Esophagus mucosa (tissue), 1 donor: Measurements from ENCODE around the gene HPS4. TPM values are rescaled to one million over a fixed set of nuclear protein-coding genes. Genes with fewer than 3 reads are reported as not detected.

Experiments used
- ATAC-seq: fragments of 200-7000 bp; cut with Tn5 transposase; one replicate; pipeline ENCODE4 v1.9.1; 2020
- total RNA-seq: library from RNA; stranded (reverse); gene quantifications from one replicate; pipeline ENCODE4 v1.2.4, GENCODE V29; 2023
- donor health status: DM: yes; HTN: yes; CAD: no.

Gene HPS4
- total RNA-seq, 1 donor from 2014 or later = 26.2 TPM

DNA sequence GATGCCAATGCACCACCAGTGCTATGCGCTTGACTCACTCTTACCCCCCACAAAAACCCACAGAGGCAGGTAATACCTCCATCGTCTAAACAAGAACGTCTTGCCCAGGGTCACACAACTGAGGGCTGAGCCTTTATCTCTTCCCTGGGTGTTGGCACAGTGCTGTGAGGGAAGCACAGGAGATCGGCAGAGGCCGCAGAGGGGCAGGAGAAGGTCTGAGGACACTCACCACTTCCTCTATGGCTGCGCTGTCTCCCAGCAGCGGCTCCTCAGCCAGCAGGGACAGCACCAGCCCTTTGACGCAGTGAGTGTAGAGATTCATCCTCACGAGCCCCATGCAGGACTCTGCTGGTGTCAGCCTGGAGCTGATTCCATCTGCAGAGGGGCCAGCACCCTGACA lies 19.9 kb downstream of the HPS4 start:
- no peak for ATAC-seq

DNA sequence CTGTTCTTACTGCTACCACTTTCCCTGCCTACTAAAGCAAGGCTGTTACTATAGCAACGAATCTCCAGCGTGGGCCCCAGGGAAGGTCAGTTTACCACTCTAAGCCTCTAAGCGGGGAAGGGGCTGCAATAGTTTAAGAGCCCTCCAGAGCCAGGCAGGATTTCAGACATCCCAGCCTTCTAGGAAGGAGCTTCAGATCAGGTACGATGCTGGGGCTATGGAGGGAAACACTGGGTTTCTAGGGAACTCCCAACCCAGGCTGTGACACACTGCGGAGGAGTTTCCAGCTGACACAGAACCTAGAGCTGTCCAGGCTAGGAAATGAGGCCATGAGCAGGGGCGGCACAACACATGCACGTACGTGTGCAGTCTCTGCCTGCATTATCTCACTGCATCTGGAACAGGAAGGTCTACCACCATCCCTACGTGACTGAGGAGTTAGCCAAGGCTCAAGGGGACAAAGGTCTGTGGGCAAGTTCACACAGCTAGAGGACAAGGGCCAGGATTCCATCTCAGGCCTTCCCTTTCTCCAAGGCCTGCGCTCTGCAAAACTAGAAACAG lies 20.4 kb downstream of the HPS4 start:
- no peak for ATAC-seq

DNA sequence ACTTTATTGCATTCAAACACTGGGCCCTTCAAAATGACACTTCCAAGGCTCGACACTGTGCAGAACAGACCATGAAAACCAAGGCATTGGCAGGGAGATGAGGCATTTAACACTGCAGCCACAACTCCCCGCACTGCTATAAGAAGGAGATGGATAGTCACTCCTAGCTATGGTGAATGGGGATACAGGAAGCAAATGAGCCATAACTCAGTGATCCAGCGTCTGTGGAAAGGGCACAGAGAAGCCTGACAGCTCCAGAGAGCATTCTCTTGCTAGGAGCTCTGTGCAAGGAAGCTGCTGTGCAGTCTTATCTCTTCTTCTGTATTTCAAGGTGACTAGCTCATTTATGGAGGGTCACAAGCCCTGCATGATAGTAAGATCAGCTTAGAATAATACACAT lies 20.9 kb downstream of the HPS4 start:
- no peak for ATAC-seq

DNA sequence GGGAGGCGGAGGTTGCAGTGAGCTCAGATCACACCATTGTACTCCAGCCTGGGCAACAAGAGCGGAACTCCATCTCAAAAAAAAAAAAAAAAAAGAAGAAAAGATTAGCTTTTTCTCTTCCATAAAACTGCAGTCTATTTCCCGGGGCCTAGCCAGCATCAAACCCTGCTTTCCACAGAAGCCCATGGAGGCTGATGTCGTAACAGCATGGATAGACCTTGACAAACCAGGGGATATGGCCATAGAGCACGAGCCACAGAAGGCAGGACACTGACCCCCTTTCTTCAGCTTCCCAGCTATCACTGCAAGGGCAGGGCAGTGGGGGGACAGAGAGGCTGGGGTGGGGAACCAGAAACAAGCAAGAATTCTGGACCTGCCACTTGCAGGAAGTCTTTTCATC lies 21.5 kb downstream of the HPS4 start:
- no peak for ATAC-seq

DNA sequence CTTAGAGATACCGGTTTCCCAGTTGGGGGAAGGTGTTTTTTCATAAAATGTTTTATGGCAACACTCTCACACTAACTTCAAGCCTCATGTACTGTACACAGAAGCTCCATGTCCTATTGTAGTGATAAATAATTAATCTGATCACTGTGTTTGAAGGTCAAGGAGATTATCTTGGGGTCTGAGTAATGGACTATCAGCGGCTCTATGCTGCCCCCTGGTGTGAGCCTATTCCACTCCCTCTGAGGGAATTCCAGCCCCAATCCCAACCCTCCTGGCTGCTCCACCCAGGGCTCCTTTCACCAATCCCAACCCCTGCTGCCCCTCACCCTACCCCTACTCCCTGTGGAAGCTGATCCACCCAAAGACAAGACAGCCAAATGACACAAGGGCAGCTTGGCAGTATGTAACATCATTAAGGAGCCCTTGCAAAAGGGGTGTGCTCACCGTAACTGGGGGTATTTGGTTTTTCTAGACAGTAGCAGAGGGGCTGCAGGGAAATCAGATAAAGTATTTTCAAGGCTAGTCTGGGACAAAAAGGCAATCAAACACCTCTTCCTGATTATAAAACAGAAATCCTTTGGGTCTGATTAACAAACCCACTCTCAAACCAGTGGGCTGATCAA lies 22.3 kb downstream of the HPS4 start:
- peak; percentile 59 for ATAC-seq

DNA sequence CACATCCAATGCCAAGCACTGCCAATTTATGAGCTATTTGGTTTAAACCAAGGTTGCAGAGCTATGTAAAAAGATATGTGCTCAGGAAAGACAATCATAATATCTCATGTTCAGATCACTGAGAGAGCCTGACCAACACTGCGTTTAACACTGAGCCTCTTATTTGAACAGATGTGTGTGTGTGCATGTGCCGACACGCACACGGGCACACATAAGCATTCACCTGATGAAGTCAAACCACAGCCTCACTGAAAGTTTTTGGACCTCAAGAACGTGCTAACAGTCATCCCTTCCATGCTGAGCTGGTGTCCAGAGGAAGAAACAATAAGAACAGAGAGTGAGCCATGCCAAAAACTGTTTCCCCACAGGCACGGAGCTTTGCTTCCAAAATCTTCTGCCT lies 23.4 kb downstream of the HPS4 start:
- peak; percentile 30 for ATAC-seq

DNA sequence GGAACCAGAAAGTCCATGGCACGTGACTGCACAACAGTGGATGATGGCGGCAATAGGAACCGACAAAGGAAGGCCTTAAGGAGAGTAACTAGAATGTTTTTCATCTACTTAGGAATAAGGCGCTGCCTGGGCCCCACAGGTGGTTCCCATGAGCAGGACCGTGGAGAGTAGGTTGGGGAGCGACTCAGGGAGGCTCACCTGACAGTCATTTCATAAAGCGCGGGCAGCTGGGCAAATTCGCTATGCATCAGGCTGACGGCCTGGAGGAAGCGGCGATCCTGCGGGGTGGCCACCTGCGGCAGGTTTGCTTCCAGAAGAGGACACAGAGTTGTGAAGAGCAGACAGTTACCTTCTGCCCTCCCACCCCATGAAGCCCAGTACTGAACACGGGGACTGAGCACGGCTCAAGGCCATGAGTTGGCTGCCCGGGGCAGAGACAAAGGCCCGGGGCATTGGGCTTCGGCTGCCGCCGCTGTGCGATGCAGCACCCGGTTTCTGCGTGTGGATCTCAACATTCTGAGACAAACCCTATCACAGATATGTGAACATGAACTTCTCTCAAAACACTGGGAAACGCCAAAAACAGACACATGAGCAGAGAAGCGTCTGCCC lies 25.8 kb downstream of the HPS4 start:
- no peak for ATAC-seq

DNA sequence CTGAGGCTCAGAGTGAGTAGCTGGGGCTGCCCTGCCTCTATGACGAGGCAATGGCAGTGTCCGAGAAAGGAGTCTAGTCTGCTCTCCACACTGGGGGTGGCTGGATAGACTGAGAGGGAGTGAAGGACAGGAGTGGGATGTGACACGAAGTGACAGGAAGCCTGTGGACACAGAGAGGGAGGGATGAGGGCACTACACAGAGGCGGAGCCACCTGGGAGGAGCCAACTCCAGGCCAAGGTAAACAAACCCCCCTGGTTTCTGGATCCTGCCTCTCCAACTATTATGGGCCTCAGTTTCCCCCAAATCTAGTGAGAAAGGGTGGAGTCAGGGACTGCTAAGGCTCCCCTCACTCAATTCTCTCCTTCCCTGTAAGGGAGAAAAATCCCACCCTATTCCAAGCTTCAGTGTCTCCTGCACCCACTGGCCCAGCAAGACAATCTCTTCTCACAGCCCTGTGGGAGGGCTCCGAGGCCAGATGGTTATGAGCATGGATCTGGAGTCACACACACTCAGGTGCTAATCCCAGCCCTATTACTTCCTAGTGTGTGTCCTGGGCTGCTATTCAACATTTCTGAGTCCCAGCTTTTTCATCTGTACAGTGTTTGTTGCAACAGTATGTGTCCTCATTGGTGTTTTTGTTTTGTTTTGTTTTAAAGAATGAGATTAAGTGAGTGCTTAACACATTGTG lies 29.6 kb downstream of the HPS4 start:
- ATAC-seq = peak; percentile 10

DNA sequence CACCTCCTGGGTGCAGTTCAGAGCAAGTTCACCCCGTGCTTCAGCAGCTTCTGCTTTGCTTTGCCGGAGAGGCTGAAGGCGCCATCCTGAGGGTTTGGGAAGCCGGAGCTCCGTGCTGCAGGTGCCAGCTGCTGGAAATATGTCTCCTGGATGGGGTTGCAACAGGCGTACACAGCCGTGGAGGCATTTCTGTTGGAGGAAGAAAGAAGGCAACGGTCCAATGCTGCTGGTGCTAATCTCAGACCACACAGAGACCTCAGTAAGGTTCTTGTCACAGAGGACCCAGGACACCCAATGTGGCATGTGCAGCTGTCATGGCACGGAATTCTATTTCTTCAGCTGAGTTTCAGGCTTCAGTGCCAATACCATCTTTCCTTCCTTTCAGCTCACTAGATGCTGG lies 30.4 kb downstream of the HPS4 start:
- no peak for ATAC-seq

DNA sequence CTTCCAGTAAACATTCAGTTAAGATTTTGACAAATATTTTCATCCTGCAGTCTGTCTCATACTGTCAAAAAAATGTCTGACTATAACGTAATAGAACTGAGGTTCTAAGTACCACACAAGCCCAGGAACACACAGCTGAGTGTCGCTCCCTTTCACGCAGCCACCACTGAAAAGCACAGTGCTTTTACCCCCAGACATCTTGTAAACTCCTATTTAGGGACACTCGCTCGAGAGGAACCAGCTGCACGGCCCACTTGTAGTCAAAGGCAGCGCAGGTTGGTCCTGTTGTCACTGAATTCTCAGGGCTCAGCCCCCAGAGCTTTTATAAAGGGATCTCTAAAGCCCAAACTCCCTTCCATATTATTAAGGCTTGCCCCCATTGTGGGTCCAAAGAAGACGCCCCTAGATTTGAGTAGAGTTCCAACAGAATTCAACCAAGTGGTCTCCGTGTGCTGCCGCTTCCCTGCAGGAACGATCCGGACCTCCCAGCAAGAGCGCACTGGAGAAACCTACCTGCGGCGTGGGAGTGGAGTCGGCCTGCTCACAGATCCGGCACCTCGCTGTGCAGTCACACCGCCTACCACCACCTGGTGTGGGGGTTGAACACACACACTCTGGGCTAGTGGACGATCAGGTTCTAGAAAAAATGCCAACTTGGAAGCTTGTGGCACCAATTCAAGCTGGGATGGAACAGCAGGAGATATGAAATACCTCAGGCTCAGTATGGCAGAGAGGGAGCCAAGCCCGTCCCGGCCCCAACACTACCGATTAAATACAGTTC lies 31.2 kb downstream of the HPS4 start:
- ATAC-seq = no peak

DNA sequence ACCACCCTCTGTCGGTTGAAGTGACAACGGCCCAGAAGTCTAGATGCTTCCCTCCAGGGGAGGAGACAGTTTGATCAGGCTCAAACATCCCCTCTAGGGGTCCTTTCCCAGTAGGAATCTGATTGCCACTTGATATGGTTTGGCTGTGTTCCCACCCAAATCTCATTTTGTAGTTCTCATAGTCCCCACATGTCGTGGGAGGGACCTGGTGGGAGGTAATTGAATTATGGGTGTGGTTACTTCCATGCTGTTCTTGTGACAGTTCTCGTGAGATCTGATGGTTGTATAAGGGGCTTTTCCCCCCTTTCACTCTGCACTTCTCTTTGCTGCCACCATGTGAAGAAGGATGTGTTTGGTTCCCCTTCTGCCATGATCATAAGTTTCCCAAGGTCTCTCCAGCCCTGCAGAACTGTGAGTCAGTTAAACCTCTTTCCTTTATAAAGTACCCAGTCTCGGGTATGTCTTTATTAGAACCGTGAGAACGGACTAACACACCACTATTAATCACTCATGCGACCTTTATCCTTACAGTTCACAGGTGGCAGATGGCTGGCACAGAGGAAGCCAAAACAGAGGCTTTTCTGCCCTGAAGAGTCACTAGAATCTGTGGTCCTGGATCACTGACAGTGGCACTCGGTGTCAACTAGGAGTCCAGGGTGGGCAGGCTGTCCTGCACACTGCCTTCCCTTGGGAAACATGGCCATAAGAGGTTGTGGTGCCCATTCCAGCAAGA lies 33.0 kb downstream of the HPS4 start:
- ATAC-seq = no peak

DNA sequence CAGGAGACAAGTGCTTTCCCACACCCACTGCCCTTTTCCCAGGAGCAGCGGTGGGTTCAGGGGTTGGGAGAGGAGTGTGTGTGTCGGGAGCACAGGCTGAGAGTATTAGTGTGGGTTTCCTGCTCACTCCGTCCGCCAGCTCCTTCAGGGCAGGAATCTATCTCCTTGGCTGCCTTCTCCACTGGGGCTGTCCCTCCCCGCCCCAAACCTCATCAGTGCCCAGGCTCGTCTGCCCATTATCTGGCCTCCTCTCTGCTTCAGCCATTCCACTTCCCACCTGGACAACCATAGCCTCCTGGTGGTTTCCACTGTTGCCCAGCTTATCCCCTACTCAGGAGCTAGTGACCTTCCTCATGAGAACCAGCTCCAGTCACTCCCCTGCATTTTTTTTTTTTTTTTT lies 34.6 kb downstream of the HPS4 start:
- no peak for ATAC-seq

DNA sequence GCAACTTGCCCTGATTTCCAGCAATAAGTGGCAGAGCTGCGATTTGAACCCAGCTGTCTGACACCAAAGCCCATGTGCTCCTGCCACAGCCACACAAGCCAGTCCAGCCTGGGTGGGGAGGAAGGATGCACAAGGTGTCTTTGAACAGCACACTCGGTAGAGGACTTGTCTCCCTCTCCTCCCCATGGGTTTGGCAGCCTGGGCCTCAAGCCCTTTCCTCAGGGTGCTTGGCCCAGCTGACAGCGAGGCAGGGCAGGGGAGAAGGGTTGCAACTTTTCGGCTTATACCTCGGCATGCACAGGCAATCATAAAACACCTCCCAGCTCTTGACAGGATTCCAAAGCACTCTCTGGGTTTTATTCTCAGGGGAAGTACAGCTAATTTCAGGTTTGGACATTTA lies 35.2 kb downstream of the HPS4 start:
- ATAC-seq = no peak

DNA sequence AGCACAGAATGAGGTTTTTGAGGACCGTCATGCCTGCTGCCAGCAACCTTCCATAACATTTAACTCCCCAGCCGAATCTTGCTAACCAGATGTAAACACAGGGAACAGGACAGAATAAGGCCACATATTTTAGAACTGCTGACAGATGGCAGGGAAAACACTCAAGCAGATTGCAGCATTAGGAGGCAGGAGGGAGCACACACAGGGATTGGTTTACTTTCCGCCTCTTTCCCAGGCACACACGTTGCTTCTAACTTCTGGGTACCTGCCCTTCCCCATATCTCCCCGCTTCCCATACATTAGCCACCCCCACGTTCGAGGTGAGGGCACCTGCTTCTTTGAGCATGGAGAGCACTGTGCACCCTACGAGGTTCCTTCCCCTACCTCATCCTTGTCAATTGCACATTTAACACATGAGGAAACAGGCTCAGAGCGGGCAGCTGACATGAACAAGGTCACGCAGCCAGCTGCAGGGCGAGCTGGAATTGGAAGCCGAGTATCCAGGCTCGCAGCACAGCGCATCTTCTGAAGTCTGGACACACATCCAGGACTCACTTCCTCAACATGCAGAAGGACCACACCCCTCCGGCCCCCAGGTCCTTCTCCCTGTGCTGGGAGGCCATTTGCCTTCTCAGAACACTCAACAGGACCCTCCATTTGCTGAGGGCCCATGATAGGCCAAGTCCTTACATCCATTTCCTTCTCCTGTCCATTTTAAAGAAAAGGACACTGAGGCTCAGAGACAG lies 35.8 kb downstream of the HPS4 start:
- no peak for ATAC-seq

DNA sequence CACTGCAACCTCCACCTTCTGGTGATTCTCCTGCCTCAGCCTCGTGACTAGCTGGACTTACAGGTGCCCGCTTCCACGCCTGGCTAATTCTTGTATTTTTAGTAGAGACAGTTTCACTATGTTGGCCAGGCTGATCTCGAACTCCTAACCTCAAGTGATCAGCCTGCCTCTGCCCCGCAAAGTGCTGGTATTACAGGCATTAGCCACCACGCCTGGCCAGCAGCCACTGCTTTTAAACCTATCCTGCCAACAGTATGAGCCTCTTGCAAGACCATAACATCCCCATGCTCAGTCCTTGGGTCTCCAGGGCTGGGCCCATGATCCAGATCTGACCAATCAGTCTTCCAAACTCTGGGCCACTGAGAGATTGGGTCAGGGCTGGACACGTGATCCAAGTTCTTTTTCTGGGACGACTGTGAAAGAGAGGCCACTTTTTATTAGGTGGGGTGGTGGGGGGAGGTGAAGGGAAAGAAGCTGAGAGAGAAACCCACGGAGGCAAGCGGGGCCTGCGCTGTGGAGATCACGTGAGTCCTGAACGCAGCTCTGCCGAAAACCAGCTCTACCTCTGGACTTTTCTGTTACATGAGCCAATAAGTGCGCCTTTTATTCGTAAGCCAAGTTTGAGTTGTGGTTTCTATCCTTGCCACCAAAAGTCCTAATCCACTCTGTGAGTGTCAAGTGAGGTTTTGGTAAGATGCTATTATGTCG lies 36.6 kb downstream of the HPS4 start:
- no peak for ATAC-seq

DNA sequence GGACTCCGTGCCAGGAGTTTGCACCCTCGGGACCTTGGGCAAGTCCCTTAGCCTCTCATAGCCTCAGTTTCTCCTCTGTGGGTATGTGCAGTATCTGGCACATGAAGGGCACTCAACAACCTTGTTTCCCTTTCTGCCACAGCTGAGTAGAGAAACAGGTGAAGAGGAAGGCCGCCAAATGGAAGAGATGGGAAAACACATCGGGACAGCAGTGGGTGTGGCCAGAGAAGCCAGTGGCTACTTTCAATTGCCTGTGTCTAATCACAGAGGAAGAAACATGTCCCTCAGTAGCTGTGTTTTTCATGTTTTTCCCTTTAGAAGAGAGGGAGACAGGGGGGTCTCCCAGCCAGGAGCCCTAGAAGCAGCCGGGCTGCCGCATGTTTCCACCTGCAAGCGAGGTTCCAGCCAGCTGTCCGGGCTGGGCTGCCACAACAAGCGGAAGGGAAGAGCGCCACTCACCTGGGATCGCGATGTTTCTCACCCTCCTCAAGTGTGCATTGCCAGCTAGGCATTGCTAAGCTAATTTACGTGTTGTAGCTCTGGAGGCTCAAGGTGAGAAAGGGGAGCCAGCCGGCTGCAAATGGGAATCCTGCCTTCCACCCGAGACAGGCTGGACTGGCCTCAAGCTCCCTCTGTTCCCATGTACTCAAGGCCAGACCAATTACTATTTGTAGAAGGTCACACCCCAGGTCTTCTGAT lies 37.9 kb downstream of the HPS4 start:
- no peak for ATAC-seq

DNA sequence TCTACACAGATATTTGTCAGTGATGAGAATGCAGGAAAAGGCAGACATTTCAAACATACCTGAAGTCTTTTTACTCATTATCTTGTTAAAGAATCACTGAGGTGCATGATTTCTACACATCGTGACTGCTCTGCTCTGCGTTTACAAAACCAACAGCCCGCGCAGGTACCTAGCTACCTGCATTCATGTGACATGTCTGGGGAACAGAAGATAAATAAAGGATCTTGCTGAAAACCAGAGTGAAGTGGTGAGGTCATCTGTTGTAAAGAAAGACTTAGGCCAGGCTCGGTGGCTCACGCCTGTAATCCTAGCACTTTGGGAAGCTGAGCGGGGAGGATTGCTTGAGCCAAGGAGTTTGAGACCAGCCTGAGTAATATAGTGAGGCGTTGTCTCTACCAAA lies 38.8 kb downstream of the HPS4 start:
- no peak for ATAC-seq

DNA sequence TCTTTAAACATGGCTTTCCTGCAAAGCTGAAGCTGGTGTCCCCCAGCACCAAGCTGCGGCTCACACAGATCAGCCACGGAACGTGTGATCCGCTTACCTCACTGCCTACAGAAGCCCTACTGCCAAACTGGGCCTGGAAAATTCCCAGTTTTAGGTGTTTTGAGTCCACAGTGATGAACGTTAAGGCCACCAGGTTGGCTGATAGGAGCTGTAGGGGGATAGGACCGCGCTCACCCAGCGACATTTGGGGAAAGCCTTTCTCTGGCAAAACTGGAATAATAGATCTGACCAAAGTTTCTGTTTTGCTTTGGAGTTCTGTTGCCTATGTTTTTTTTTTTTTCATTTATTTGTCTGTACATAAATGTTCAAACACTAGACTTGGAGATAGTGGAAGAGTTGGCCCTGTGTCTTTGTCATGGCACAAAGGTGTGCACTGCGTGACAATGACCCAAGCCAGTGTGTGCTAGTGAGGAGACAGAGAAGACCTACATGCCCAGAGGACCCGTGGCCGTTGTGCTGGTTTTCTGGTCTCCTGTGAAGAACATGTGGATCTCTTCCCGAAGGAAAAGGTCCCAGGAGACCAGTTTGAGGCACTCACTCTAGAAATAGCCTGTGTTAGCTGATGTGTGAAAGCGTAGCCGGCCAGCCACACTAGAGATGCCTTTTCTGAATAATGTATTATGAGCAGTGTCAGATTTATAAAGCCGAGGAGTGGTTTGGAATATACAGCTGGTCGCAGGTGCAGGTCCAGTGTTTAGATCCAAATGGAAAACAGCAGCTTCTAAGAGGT lies 39.5 kb downstream of the HPS4 start:
- ATAC-seq = no peak

DNA sequence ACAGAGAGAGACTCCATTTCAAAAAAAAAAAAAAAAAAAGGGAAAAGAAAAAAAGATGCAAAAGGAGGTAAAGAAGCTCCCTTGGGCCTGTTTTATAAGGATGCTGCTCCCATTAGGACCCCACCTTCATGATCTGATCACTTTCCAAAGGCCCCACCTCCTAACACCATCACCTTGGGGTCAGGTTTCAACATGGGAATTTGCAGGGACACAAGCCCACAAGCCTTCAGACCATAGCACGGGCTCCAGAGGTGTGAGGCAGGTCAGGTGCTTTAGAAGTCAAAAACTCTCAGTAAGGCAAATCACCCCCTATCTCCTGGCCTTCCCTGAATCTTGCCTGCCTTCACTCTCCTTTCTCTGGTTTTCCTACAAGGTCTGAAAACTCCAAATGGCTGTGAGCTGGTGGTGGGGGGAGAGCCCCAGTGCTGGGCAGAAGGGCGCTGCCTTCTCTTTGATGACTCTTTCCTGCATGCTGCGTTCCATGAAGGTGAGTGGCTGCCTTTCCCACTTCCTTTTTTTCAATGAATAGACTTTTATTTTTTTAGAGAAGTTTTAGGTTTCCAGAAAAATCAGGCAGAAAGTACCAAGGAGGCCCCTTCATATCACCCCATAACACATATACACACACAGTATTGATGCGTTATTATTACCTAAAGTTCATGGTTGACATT lies 41.4 kb downstream of the HPS4 start:
- no peak for ATAC-seq
